Measurements from ENCODE around the gene ELOVL1. TPM values are rescaled to one million over a fixed set of nuclear protein-coding genes. Genes with fewer than 3 reads are reported as not detected.

The ELOVL1 gene
- polyA plus RNA-seq, 2 of the 4 experiments (the other 2 are of a cell fraction): 105 to 124 TPM

GRCh38 chr1:43366179-43366578, 1.6 kb downstream of the ELOVL1 start:
- ATAC-seq (no peak), DNase-seq (ENCODE audit: low read depth in 1 of 2, low spot score in 1 of 2) (no peak), FAIRE-seq (no peak)
- H3K9me3 ChIP-seq: no peaks in the 10 kb centered on the region
- H3K4me3 ChIP-seq: peak overlapping the region; percentile 90
- H3K4me1 ChIP-seq: peaks cover 50% of the 10 kb centered on the region
- peak overlapping the region; percentile 94 to 99 for H3K27ac ChIP-seq
- ChIA-PET CTCF (no interaction called here), POLR2A (no interaction called here)
- WGBS (ENCODE audit: missing lambda C conversion rate): 63% methylated on average over 6 of the region's 11 CpGs
- TF ChIP-seq TP53 (CRISPR knock-in tag; IDR thresholded peaks at IDR 0.05) (no peak), USF2 (IDR thresholded peaks at IDR 0.05) (no peak), RARB (CRISPR knock-in tag; IDR thresholded peaks at IDR 0.05) (no peak), RAD21 (conservative IDR thresholded peaks at IDR 0.05 in 1 of 2, IDR thresholded peaks at IDR 0.05 in 1 of 2) (no peak), HOXB13 (CRISPR knock-in tag; IDR thresholded peaks at IDR 0.05; ENCODE audit: low read depth) (no peak), FOSB (CRISPR knock-in tag; IDR thresholded peaks at IDR 0.05) (no peak), ZFP36 (IDR thresholded peaks at IDR 0.05; ENCODE audit: borderline replicate concordance, partially characterized antibody) (no peak), POLR2A (IDR thresholded peaks at IDR 0.05; ENCODE audit: low read length) (no peak), CHD4 (IDR thresholded peaks at IDR 0.05; ENCODE audit: borderline replicate concordance) (no peak), REST (IDR thresholded peaks at IDR 0.05) (no peak), HEYL (CRISPR knock-in tag; IDR thresholded peaks at IDR 0.05) (no peak), RFX5 (IDR thresholded peaks at IDR 0.05) (no peak), ESRRA (IDR thresholded peaks at IDR 0.05; ENCODE audit: borderline replicate concordance, low read length) (no peak), MAX (IDR thresholded peaks at IDR 0.05) (no peak)
- H3K4me2 ChIP-seq: peak overlapping the region; percentile 99

- ATAC-seq (no peak), FAIRE-seq (no peak), DNase-seq (ENCODE audit: low read depth in 1 of 2, low spot score in 1 of 2) (no peak)
- Histone ChIP-seq H3K4me1 (peaks cover 50% of the 10 kb centered on the region), H3K27ac (peak overlapping the region; percentile 94 to 99), H3K4me3 (no peak overlapping the region; the same call in 1 of the 3 replicates), H3K4me2 (peak overlapping the region; percentile 99), H3K9me3 (no peaks in the 10 kb centered on the region)
- POLR2A ChIA-PET: no interaction called here
- WGBS (ENCODE audit: missing lambda C conversion rate): 93% methylated on average over 2 of the region's 2 CpGs
- TF ChIP-seq REST (IDR thresholded peaks at IDR 0.05): no peak
- no peak for TF ChIP-seq RFX5 (IDR thresholded peaks at IDR 0.05)
- TF ChIP-seq HDAC2 (IDR thresholded peaks at IDR 0.05): no peak
- no peak for TF ChIP-seq ELK1 (IDR thresholded peaks at IDR 0.05; ENCODE audit: low read depth, low read length)
- TF ChIP-seq GATA3 (IDR thresholded peaks at IDR 0.05; ENCODE audit: borderline replicate concordance): no peak
- TF ChIP-seq CHD2 (IDR thresholded peaks at IDR 0.05; ENCODE audit: low read length, partially characterized antibody): no peak
- TF ChIP-seq HMGXB4 (CRISPR knock-in tag; IDR thresholded peaks at IDR 0.05; ENCODE audit: borderline replicate concordance): no peak
- TF ChIP-seq NR3C1 (IDR thresholded peaks at IDR 0.05): no peak
- TF ChIP-seq HEYL (CRISPR knock-in tag; IDR thresholded peaks at IDR 0.05): no peak
- no peak for TF ChIP-seq BHLHE40 (IDR thresholded peaks at IDR 0.05; ENCODE audit: low read depth, low read length)
- no peak for TF ChIP-seq CEBPB (IDR thresholded peaks at IDR 0.05)
- TF ChIP-seq FOXS1 (CRISPR knock-in tag; IDR thresholded peaks at IDR 0.05): no peak
- no peak for TF ChIP-seq HOXB5 (CRISPR knock-in tag; IDR thresholded peaks at IDR 0.05)
- no peak for TF ChIP-seq SREBF2 (IDR thresholded peaks at IDR 0.05)
- CTCF ChIA-PET: no interaction called here
Observed at GRCh38 chr1:43365678-43366077, 2.1 kb downstream of the ELOVL1 start.

All from A549 (cell line).